Measurements from ENCODE around the gene RNGTT. TPM values are rescaled to one million over a fixed set of nuclear protein-coding genes. Genes with fewer than 3 reads are reported as not detected.

The RNGTT gene
- total RNA-seq, 1 donor from 2014 or later, result 14.6 TPM

GRCh38 chr6:88561034-88561953 lies 402.1 kb downstream of the RNGTT start:
- no peak for TF ChIP-seq CTCF (IDR thresholded peaks at IDR 0.05; ENCODE audit: unreplicated experiment)
- Mint-ChIP-seq H3K36me3 (ENCODE audit: low read depth, unreplicated experiment) (peaks cover 9% of the 10 kb centered on the region), H3K27ac (ENCODE audit: unreplicated experiment) (peak overlapping the region; percentile 88), H3K4me3 (ENCODE audit: unreplicated experiment) (no peak overlapping the region), H3K9me3 (ENCODE audit: unreplicated experiment) (peaks cover 5% of the 10 kb centered on the region), H3K27me3 (ENCODE audit: unreplicated experiment) (peaks cover 2% of the 10 kb centered on the region), H3K4me1 (ENCODE audit: unreplicated experiment) (peaks cover 32% of the 10 kb centered on the region)
- peak; percentile 32 for DNase-seq (ENCODE audit: low spot score)

Other genes with a start within 250 kb of the RNGTT start
- gene PNRC1, start 117.1 kb upstream of the RNGTT start, total RNA-seq (ENCODE audit: unreplicated experiment), result 135 TPM
- gene SRSF12, start 154.5 kb upstream of the RNGTT start, total RNA-seq (ENCODE audit: unreplicated experiment), result 3.9 TPM
- gene PM20D2, start 182.4 kb upstream of the RNGTT start, total RNA-seq (ENCODE audit: unreplicated experiment), result 1.3 TPM

Measured in endothelial cell (in vitro differentiated cells).